T-helper 1 cell treated with Interleukin-12 subunit alpha and Interleukin-12 subunit beta and Interleukin-4 antibody, amounts not matched to agents 30 μg/mL and 1 μg/mL, for 36 hours (primary cell): ENCODE data around the gene SARM1.

Experiments used
- H3K27ac Mint-ChIP-seq: one replicate; pipeline ENCODE4 v1.8.0; 2021; ENCODE audit warnings: mild to moderate bottlenecking, mixed read lengths
- H3K27me3 Mint-ChIP-seq: one replicate; pipeline ENCODE4 v1.8.0; 2021; ENCODE audit warnings: low read depth, mixed read lengths
- H3K36me3 Mint-ChIP-seq: one replicate; pipeline ENCODE4 v1.8.0; 2021; ENCODE audit warnings: low read depth, mixed read lengths
- H3K4me1 Mint-ChIP-seq: one replicate; pipeline ENCODE4 v1.8.0; 2021; ENCODE audit warnings: low read depth, mixed read lengths
- H3K4me3 Mint-ChIP-seq: one replicate; pipeline ENCODE4 v1.8.0; 2021; ENCODE audit warnings: mild to moderate bottlenecking, moderate library complexity, mixed read lengths
- H3K9me3 Mint-ChIP-seq: one replicate; pipeline ENCODE4 v1.8.0; 2021; ENCODE audit warnings: mixed read lengths

The SARM1 gene

GRCh38 chr17:28390141-28390540, 18.6 kb downstream of the SARM1 start:
- peaks cover 27% of the 10 kb centered on the region for H3K36me3 Mint-ChIP-seq
- no peak overlapping the region for H3K4me3 Mint-ChIP-seq
- H3K27me3 Mint-ChIP-seq = no peaks in the 10 kb centered on the region
- H3K27ac Mint-ChIP-seq = no peak overlapping the region
- H3K4me1 Mint-ChIP-seq = peaks cover 5% of the 10 kb centered on the region
- H3K9me3 Mint-ChIP-seq = no peaks in the 10 kb centered on the region

- Mint-ChIP-seq H3K36me3 (peaks cover 27% of the 10 kb centered on the region), H3K27ac (no peak overlapping the region), H3K4me1 (peaks cover 1% of the 10 kb centered on the region)
Measured at GRCh38 chr17:28390563-28390962, 19.1 kb downstream of the SARM1 start.

GRCh38 chr17:28390984-28391383, 19.5 kb downstream of the SARM1 start:
- peaks cover 27% of the 10 kb centered on the region for H3K36me3 Mint-ChIP-seq
- peaks cover 1% of the 10 kb centered on the region for H3K4me1 Mint-ChIP-seq
- no peak overlapping the region for H3K27ac Mint-ChIP-seq
- H3K4me3 Mint-ChIP-seq = no peak overlapping the region
- no peaks in the 10 kb centered on the region for H3K27me3 Mint-ChIP-seq
- H3K9me3 Mint-ChIP-seq = no peaks in the 10 kb centered on the region

More at GRCh38 chr17:28390563-28390962, 19.1 kb downstream of the SARM1 start:
- H3K27me3 Mint-ChIP-seq = no peaks in the 10 kb centered on the region
- no peak overlapping the region for H3K4me3 Mint-ChIP-seq
- no peaks in the 10 kb centered on the region for H3K9me3 Mint-ChIP-seq

- H3K9me3 Mint-ChIP-seq = no peaks in the 10 kb centered on the region
- H3K4me3 Mint-ChIP-seq = no peak overlapping the region
- no peak overlapping the region for H3K27ac Mint-ChIP-seq
- H3K27me3 Mint-ChIP-seq = no peaks in the 10 kb centered on the region
- no peaks in the 10 kb centered on the region for H3K4me1 Mint-ChIP-seq
- H3K36me3 Mint-ChIP-seq = peaks cover 27% of the 10 kb centered on the region
Measured at GRCh38 chr17:28391401-28391800, 19.9 kb downstream of the SARM1 start.

- Mint-ChIP-seq H3K36me3 (peaks cover 26% of the 10 kb centered on the region), H3K9me3 (no peaks in the 10 kb centered on the region), H3K27me3 (no peaks in the 10 kb centered on the region), H3K27ac (no peak overlapping the region), H3K4me3 (no peak overlapping the region), H3K4me1 (no peaks in the 10 kb centered on the region)
Measured at GRCh38 chr17:28392491-28392890, 21.0 kb downstream of the SARM1 start.

GRCh38 chr17:28394337-28395116, 23.0 kb downstream of the SARM1 start:
- no peaks in the 10 kb centered on the region for H3K4me1 Mint-ChIP-seq
- peaks cover 24% of the 10 kb centered on the region for H3K36me3 Mint-ChIP-seq
- no peaks in the 10 kb centered on the region for H3K27me3 Mint-ChIP-seq
- H3K27ac Mint-ChIP-seq = no peak overlapping the region
- no peaks in the 10 kb centered on the region for H3K9me3 Mint-ChIP-seq
- no peak overlapping the region for H3K4me3 Mint-ChIP-seq

- Mint-ChIP-seq H3K4me3 (no peak overlapping the region), H3K36me3 (peaks cover 18% of the 10 kb centered on the region), H3K9me3 (no peaks in the 10 kb centered on the region), H3K4me1 (no peaks in the 10 kb centered on the region), H3K27me3 (no peaks in the 10 kb centered on the region), H3K27ac (no peak overlapping the region)
Measured at GRCh38 chr17:28395426-28395825, 23.9 kb downstream of the SARM1 start.

- Mint-ChIP-seq H3K9me3 (no peaks in the 10 kb centered on the region), H3K27ac (no peak overlapping the region), H3K4me1 (no peaks in the 10 kb centered on the region), H3K36me3 (peaks cover 15% of the 10 kb centered on the region), H3K27me3 (no peaks in the 10 kb centered on the region), H3K4me3 (no peak overlapping the region)
Measured at GRCh38 chr17:28395968-28396367, 24.5 kb downstream of the SARM1 start.

GRCh38 chr17:28396635-28397239, 25.2 kb downstream of the SARM1 start:
- Mint-ChIP-seq H3K27ac (no peak overlapping the region), H3K36me3 (peaks cover 11% of the 10 kb centered on the region), H3K4me3 (no peak overlapping the region), H3K9me3 (no peaks in the 10 kb centered on the region), H3K27me3 (no peaks in the 10 kb centered on the region), H3K4me1 (no peaks in the 10 kb centered on the region)

- H3K27ac Mint-ChIP-seq = no peak overlapping the region
- H3K4me1 Mint-ChIP-seq = peaks cover 1% of the 10 kb centered on the region
- H3K4me3 Mint-ChIP-seq = no peak overlapping the region
- H3K27me3 Mint-ChIP-seq = no peaks in the 10 kb centered on the region
- no peaks in the 10 kb centered on the region for H3K9me3 Mint-ChIP-seq
- H3K36me3 Mint-ChIP-seq = peaks cover 11% of the 10 kb centered on the region
Measured at GRCh38 chr17:28397275-28397674, 25.8 kb downstream of the SARM1 start.

GRCh38 chr17:28397687-28398279, 26.3 kb downstream of the SARM1 start:
- peaks cover 11% of the 10 kb centered on the region for H3K36me3 Mint-ChIP-seq
- no peaks in the 10 kb centered on the region for H3K9me3 Mint-ChIP-seq
- no peak overlapping the region for H3K4me3 Mint-ChIP-seq
- no peaks in the 10 kb centered on the region for H3K27me3 Mint-ChIP-seq
- peaks cover 1% of the 10 kb centered on the region for H3K4me1 Mint-ChIP-seq
- H3K27ac Mint-ChIP-seq = no peak overlapping the region

GRCh38 chr17:28398280-28398981, 26.9 kb downstream of the SARM1 start:
- H3K4me3 Mint-ChIP-seq = no peak overlapping the region
- H3K27ac Mint-ChIP-seq = no peak overlapping the region
- H3K27me3 Mint-ChIP-seq = no peaks in the 10 kb centered on the region
- no peaks in the 10 kb centered on the region for H3K9me3 Mint-ChIP-seq
- peaks cover 1% of the 10 kb centered on the region for H3K4me1 Mint-ChIP-seq
- peaks cover 11% of the 10 kb centered on the region for H3K36me3 Mint-ChIP-seq

GRCh38 chr17:28399808-28400207, 28.3 kb downstream of the SARM1 start:
- no peak overlapping the region for H3K4me3 Mint-ChIP-seq
- no peak overlapping the region for H3K27ac Mint-ChIP-seq
- peaks cover 4% of the 10 kb centered on the region for H3K36me3 Mint-ChIP-seq
- no peaks in the 10 kb centered on the region for H3K9me3 Mint-ChIP-seq
- peaks cover 3% of the 10 kb centered on the region for H3K4me1 Mint-ChIP-seq
- peaks cover 3% of the 10 kb centered on the region for H3K27me3 Mint-ChIP-seq

- H3K4me3 Mint-ChIP-seq = no peak overlapping the region
- H3K9me3 Mint-ChIP-seq = no peaks in the 10 kb centered on the region
- no peak overlapping the region for H3K27ac Mint-ChIP-seq
- H3K36me3 Mint-ChIP-seq = peaks cover 4% of the 10 kb centered on the region
- peaks cover 8% of the 10 kb centered on the region for H3K4me1 Mint-ChIP-seq
- peaks cover 11% of the 10 kb centered on the region for H3K27me3 Mint-ChIP-seq
Measured at GRCh38 chr17:28402224-28402630, 30.7 kb downstream of the SARM1 start.
